ENCODE measurements around the gene TMEM26. TPM values are rescaled to one million over a fixed set of nuclear protein-coding genes. Genes with fewer than 3 reads are reported as not detected.

Gene TMEM26
- total and polyA plus RNA-seq, 2 of the 8 experiments (the other 6 are each of a cell fraction or from before 2014, with no cell fraction given) = 1.6 to 2.8 TPM

DNA sequence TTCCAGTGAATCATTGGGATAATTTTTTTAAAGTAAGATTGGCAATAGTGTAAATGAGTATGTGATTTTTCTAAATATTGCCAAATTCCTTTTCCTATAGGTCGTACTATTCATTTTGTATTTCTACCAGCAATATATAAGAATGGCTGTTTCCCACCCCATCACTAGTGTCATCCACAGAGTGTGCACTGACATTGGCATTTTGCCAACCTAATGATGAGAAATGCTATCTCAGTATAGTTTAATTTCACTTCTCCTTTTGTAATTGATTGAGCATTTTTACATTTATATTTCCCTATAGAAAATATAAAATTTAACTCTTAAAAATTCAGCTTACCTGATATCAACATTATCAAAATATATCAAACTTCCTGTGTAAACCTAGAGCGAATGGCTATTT lies 17.6 kb upstream of the TMEM26 start:
- Histone ChIP-seq H3K36me3 (ENCODE audit: control insufficient read depth in 2 of 4, insufficient read depth in 4 of 4, low read length in 3 of 4) (no peaks in the 10 kb centered on the region), H4K20me1 (replicated peaks in 1 of 2; ENCODE audit: control insufficient read depth in 1 of 2, insufficient read depth in 2 of 2, low read length in 2 of 2) (no peaks in the 10 kb centered on the region), H3K4me1 (replicated peaks in 1 of 4; ENCODE audit: control insufficient read depth in 3 of 4, insufficient read depth in 4 of 4, low read length in 3 of 4) (no peaks in the 10 kb centered on the region), H2BK15ac (ENCODE audit: low read length) (no peak overlapping the region), H3K14ac (ENCODE audit: insufficient read length) (no peak overlapping the region), H2AFZ (ENCODE audit: low read length) (no peak overlapping the region), H3K79me2 (ENCODE audit: control insufficient read depth in 1 of 2, insufficient read depth in 2 of 2, low read length in 2 of 2) (no peaks in the 10 kb centered on the region), H2BK120ac (replicated peaks; ENCODE audit: low read depth, low read length) (no peak overlapping the region), H3K27ac (ENCODE audit: low read depth, low read length) (no peak overlapping the region), H2BK12ac (ENCODE audit: low read depth, low read length) (no peak overlapping the region), H2BK20ac (ENCODE audit: low read length) (no peak overlapping the region), H2BK5ac (ENCODE audit: low read depth, low read length) (no peak overlapping the region), H3K4me2 (ENCODE audit: insufficient read depth in 1 of 2, low read depth in 2 of 2, low read length in 2 of 2) (no peak overlapping the region), H3K79me1 (ENCODE audit: low read depth, low read length) (no peaks in the 10 kb centered on the region), H3K23ac (ENCODE audit: insufficient read length) (no peak overlapping the region), H4K8ac (ENCODE audit: extremely low read depth, insufficient read depth, low read length) (no peak overlapping the region), H3K4me3 (ENCODE audit: extremely low read depth in 1 of 4, insufficient read depth in 2 of 4, low read depth in 3 of 4, low read length in 4 of 4) (no peak overlapping the region), H3K9ac (replicated peaks in 1 of 4; ENCODE audit: extremely low read depth in 1 of 4, low read depth in 3 of 4, low read length in 3 of 4) (no peak overlapping the region), H3K9me3 (ENCODE audit: insufficient read depth in 2 of 2, low read depth in 1 of 2, low read length in 1 of 2) (no peaks in the 10 kb centered on the region), H2AK5ac (ENCODE audit: low read depth, low read length) (no peak overlapping the region), H3K4ac (replicated peaks; ENCODE audit: insufficient read length, low read depth, low read length) (no peak overlapping the region), H4K5ac (ENCODE audit: insufficient read length, low read depth, low read length) (no peak overlapping the region), H3K56ac (replicated peaks; ENCODE audit: insufficient read length, low read depth, low read length) (no peak overlapping the region), H4K91ac (replicated peaks; ENCODE audit: insufficient read length, low read length) (no peak overlapping the region), H3K18ac (ENCODE audit: extremely low read depth, low read length) (no peak overlapping the region), H3K23me2 (ENCODE audit: low read depth, low read length) (no peaks in the 10 kb centered on the region), H3K27me3 (replicated peaks in 1 of 4; ENCODE audit: control insufficient read depth in 3 of 4, extremely low read depth in 1 of 4, insufficient read depth in 3 of 4, low read length in 3 of 4) (no peaks in the 10 kb centered on the region)
- CTCF ChIA-PET (ENCODE audit: partially characterized antibody) = no interaction called here
- WGBS, 2 experiments (ENCODE audit: extremely low coverage in 1 of 2, insufficient coverage in 1 of 2, insufficient read length in 1 of 2, insufficient replicate concordance in 2 of 2, low coverage in 1 of 2, low lambda C conversion rate in 2 of 2, missing lambda C conversion rate in 1 of 2) = 90% methylated on average over 2 of the region's 2 CpGs; no CpG with 5 or more reads in 1 of the 2 experiments
- DNase-seq (ENCODE audit: low read depth in 1 of 2, low spot score in 2 of 2) = no peak
- FAIRE-seq = no peak
- POLR2A ChIA-PET (ENCODE audit: partially characterized antibody) = no interaction called here
- TF ChIP-seq CBX8 (IDR thresholded peaks at IDR 0.05; ENCODE audit: borderline replicate concordance, low read depth, low read length) (no peak), GABPA (IDR thresholded peaks at IDR 0.05; ENCODE audit: borderline replicate concordance, insufficient read depth, low read length) (no peak), KDM5A (IDR thresholded peaks at IDR 0.05; ENCODE audit: low read length) (no peak), TCF12 (IDR thresholded peaks at IDR 0.05; ENCODE audit: low read depth, low read length) (no peak), SIX5 (IDR thresholded peaks at IDR 0.05; ENCODE audit: low read depth, low read length) (no peak), SUZ12 (IDR thresholded peaks at IDR 0.05; ENCODE audit: low read length) (no peak), RAD21 (IDR thresholded peaks at IDR 0.05 in 1 of 2, conservative IDR thresholded peaks at IDR 0.05 in 1 of 2; ENCODE audit: low read depth in 2 of 2, low read length in 2 of 2) (no peak), FOSL1 (IDR thresholded peaks at IDR 0.05; ENCODE audit: insufficient read depth, low read depth, low read length) (no peak), JUND (IDR thresholded peaks at IDR 0.05; ENCODE audit: low read length) (no peak), HDAC6 (IDR thresholded peaks at IDR 0.05; ENCODE audit: low read depth, low read length) (no peak), KDM1A (IDR thresholded peaks at IDR 0.05; ENCODE audit: borderline replicate concordance, low read length) (no peak), TBP (IDR thresholded peaks at IDR 0.05; ENCODE audit: low read depth, low read length) (no peak), CREB1 (IDR thresholded peaks at IDR 0.05) (no peak), ASH2L (IDR thresholded peaks at IDR 0.05; ENCODE audit: low read length) (no peak), RFX5 (IDR thresholded peaks at IDR 0.05; ENCODE audit: borderline replicate concordance, low read depth, low read length) (no peak)
